NCI-H446 (cell line): ENCODE measurements around the gene OXER1.
"Not testable (repeated sequence)": the region's sequence is repeated elsewhere in the genome, so short reads cannot be mapped to it uniquely, and the experiment has no call there.

Experiments
- DNase-seq, 2 experiments: peaks; one replicate each; lab custom pipeline; 2025; lab: John Stamatoyannopoulos, UW

OXER1 gene

GRCh38 chr2:42752314-42752713 lies 11.6 kb downstream of the OXER1 start:
- no peak for DNase-seq

- no peak for DNase-seq
Measured at GRCh38 chr2:42748840-42749239, 15.1 kb downstream of the OXER1 start.

- DNase-seq: no peak
Measured at GRCh38 chr2:42747422-42747821, 16.5 kb downstream of the OXER1 start.

GRCh38 chr2:42744545-42745082 lies 19.3 kb downstream of the OXER1 start:
- DNase-seq: no peak

GRCh38 chr2:42743659-42743990 lies 20.3 kb downstream of the OXER1 start:
- DNase-seq: no peak

- DNase-seq: no peak
Measured at GRCh38 chr2:42742740-42743658, 20.9 kb downstream of the OXER1 start.

GRCh38 chr2:42741140-42741539 lies 22.8 kb downstream of the OXER1 start:
- DNase-seq: no peak

- no peak for DNase-seq
Measured at GRCh38 chr2:42736598-42737322, 27.2 kb downstream of the OXER1 start.

- DNase-seq: no peak
Measured at GRCh38 chr2:42733852-42734251, 30.1 kb downstream of the OXER1 start.

- DNase-seq: not testable (repeated sequence)
Measured at GRCh38 chr2:42731316-42731715, 32.6 kb downstream of the OXER1 start.

GRCh38 chr2:42726680-42727079 lies 37.3 kb downstream of the OXER1 start:
- DNase-seq: no peak

GRCh38 chr2:42725657-42726056 lies 38.3 kb downstream of the OXER1 start:
- no peak for DNase-seq

GRCh38 chr2:42724886-42725285 lies 39.0 kb downstream of the OXER1 start:
- DNase-seq: no peak

GRCh38 chr2:42723465-42723864 lies 40.5 kb downstream of the OXER1 start:
- DNase-seq: no peak

GRCh38 chr2:42722320-42723190 lies 41.4 kb downstream of the OXER1 start:
- DNase-seq: no peak

- no peak for DNase-seq
Measured at GRCh38 chr2:42721898-42722297, 42.0 kb downstream of the OXER1 start.

GRCh38 chr2:42714686-42715085 lies 49.2 kb downstream of the OXER1 start:
- no peak for DNase-seq

GRCh38 chr2:42713920-42714319 lies 50.0 kb downstream of the OXER1 start:
- no peak for DNase-seq

GRCh38 chr2:42712934-42713333 lies 51.0 kb downstream of the OXER1 start:
- DNase-seq: no peak
